HG03354 (cell line): ENCODE measurements around the gene ENPP5.
"Not testable (repeated sequence)": the region's sequence is repeated elsewhere in the genome, so short reads cannot be mapped to it uniquely, and the experiment has no call there.

Source experiments
- ATAC-seq: cut with Tn5 transposase; IDR thresholded peaks from one replicate; pipeline ENCODE4 v1.9.1; 2021; ENCODE audit warnings: mild to moderate bottlenecking; ENCODE audit not compliant: unreplicated experiment, poor library complexity, severe bottlenecking

ENPP5 gene

GRCh38 chr6:46184114-46184513 lies 13.3 kb upstream of the ENPP5 start:
- no peak for ATAC-seq

- ATAC-seq = peak; percentile 60
These were observed 5.2 kb upstream of the ENPP5 start for GRCh38 chr6:46175976-46176375.

GRCh38 chr6:46175446-46175845 lies 4.7 kb upstream of the ENPP5 start:
- ATAC-seq = peak; percentile 84

DNA sequence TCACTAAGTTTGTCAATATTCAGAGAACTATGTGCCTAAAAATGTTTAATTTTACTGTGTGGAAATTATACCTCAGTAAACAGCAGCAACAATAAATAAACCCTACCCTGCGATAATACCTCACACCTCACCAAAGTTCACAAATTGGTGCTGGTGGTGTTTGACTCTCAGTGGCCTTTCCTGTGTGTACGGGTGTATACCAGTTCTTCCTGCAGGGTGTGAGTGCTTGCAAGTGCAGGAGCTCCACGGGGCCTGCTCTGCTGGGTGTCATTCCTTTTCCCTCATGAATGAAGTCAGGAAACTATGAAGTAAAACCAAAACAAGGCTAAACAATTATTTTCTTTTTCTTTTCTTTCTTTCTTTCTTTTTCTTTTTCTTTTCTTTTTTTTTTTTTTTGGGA lies 4.1 kb upstream of the ENPP5 start:
- no peak for ATAC-seq

DNA sequence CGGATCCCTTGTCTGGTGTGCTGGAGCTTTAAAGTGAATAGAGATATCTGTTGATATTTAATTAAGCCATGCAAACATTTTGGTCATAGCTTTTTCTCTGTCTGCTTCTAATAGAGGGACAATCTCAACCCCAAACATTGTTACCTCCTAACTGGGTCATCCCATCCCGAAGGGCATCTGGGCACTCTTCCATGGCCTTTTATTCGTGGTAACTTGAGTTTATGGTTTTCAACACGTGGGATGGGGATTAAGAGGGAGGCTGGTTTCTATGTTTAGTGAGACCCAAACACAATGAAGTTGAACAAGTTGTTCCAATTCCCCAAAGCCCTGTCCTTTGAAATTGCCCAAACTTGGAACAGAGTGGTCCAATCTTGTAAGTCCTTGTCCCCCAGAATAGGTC lies 1.4 kb upstream of the ENPP5 start:
- no peak for ATAC-seq

- no peak for ATAC-seq
These were observed 10.7 kb downstream of the ENPP5 start for GRCh38 chr6:46160102-46160501.

DNA sequence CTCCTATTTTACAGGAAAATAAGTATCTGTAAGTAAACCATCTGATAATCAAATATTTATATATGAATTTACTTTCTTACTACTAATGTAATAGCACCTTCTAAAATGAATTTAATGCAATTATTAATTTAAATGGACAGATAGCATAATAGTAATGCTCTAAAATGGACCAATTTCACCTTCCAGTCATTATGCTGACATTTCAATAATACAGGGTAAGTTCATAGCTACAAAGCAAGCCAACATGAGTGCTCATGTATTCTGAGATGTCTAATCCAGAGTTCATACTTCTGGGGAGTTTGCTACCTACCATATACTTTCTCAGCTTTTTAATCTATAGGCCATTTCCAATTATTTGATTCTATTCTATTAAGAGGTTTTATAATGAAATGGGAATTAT lies 11.6 kb downstream of the ENPP5 start:
- no peak for ATAC-seq

DNA sequence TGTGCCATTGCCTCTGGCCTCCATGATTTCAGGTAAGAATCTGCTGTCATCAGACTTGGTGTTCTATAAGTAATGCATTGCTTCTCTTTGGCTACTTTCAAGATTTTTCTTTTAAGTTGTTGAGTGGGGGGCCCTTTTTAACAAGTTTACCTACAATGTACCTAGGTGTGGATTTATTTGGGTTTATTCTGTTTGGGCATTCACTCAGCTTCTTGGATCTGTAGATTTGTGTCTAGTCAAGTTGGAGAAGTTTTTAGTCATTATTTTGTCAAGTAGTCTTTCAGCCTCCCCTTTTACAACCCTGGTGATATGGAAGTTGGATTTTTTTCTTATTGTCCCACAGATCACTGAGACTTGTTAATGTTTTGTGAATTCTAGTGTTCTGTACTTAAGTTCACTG lies 14.1 kb downstream of the ENPP5 start:
- no peak for ATAC-seq

GRCh38 chr6:46149066-46149465 lies 21.7 kb downstream of the ENPP5 start:
- ATAC-seq = not testable (repeated sequence)

- ATAC-seq = no peak
These were observed 26.5 kb downstream of the ENPP5 start for GRCh38 chr6:46144270-46144669.

DNA sequence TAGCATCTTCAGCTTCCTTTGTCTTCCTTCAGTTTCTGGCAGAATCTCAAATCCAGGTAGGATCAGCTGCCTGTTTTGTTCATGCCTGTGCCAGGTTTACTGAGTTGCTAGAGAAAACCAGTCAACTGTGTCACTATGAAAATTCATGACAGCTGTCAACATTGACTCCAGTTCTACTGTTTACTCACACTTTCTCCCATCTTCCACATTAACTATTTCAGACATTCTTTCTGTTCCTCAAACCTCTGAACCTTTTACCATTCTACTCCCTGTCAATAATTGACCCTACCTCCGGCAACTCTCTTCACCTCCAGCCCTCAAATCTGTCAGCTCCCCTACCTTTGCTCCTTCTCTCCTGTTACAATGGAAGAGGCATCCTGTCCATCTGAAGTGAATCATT lies 32.5 kb downstream of the ENPP5 start:
- ATAC-seq = peak; percentile 89

GRCh38 chr6:46137387-46137786 lies 33.4 kb downstream of the ENPP5 start:
- peak; percentile 50 for ATAC-seq

GRCh38 chr6:46136831-46137230 lies 33.9 kb downstream of the ENPP5 start:
- ATAC-seq = no peak

DNA sequence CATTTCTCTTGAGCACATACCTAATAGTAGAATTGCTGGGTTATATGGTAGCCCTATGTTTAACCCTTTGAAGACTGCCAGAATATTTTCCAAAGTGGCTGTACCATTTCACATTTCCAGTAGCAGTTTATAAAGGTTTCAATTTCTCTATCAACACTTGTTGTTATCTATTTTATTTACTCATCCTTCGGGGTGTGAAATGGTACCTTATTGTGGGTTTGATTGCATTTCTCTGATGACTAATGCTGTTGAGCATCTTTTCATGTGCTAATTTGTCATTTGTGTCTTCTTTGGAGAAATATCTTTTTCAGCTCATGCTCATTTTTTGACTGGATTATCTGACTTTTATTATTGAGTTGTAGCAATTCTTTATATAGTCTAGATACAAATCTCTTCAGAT lies 35.6 kb downstream of the ENPP5 start:
- no peak for ATAC-seq

GRCh38 chr6:46134216-46134615 lies 36.6 kb downstream of the ENPP5 start:
- ATAC-seq = no peak

DNA sequence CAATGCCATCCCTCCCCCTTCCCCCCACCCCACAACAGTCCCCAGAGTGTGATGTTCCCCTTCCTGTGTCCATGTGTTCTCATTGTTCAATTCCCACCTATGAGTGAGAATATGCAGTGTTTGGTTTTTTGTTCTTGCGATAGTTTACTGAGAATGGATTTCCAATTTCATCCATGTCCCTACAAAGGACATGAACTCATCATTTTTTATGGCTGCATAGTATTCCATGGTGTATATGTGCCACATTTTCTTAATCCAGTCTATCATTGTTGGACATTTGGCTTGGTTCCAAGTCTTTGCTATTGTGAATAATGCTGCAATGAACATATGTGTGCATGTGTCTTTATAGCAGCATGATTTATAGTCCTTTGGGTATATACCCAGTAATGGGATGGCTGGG lies 39.5 kb downstream of the ENPP5 start:
- not testable (repeated sequence) for ATAC-seq

DNA sequence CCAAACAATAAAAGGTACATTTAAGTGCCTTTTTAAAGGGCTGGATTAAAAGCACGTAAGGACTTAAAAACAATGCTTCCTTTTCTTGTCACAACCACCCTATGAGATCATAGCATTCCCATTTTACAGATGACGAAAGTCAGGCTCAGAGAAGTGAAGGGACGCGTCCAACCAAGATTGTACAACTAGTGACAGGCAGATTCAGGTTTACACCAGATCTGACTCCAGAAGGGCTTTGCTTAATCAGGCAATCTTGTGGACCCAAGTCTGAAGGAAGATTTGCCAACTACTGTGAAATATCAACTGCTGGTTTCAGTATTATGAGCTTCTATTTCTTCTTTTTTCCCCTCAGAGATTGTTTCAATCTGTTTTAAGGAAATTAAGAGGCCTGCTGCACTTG lies 40.1 kb downstream of the ENPP5 start:
- ATAC-seq = no peak

GRCh38 chr6:46129629-46130511 lies 40.9 kb downstream of the ENPP5 start, which contains the start of gene ENPP4:
ENPP4 (plus strand) TSS chr6:46129989; CDS start chr6:46139584, 9,595 bp downstream.
- peak; percentile 98 for ATAC-seq

- ATAC-seq = peak; percentile 20
These were observed 41.5 kb downstream of the ENPP5 start for GRCh38 chr6:46129291-46129628.

DNA sequence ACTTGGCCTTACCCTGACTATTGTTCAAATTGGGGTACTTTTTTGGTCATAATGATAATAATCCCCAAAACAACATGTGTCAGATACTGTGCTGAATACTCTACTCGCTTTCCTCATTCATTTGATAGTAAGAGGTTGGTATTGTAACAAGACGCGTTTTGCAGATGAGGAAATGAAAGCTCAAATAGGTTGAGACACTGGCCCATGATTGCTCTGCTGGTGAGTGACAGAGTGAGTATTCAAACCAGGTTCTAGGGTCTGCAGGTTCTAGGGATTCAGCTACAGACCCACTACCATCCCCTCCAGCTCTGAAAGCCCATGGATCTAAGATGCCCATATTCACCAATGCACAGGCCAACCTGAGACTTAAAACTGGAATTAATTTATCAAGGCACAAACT lies 42.3 kb downstream of the ENPP5 start:
- no peak for ATAC-seq

DNA sequence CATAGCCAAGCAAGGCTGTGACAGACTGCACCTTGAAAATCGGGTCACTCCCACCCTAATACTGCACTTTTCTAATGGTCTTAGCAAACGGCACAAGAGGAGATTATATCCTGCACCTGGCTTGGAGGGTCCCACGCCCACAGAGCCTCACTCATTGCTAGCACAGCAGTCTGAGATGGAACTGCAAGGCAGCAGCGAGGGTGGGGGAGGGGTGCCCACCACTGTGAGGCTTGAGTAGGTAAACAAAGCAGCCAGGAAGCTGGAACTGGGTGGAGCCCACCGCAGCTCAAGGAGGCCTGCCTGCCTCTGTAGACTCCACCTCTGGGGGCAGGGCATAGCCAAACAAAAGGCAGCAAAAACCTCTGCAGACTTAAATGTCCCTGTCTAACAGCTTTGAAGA lies 51.1 kb downstream of the ENPP5 start:
- ATAC-seq = not testable (repeated sequence)

DNA sequence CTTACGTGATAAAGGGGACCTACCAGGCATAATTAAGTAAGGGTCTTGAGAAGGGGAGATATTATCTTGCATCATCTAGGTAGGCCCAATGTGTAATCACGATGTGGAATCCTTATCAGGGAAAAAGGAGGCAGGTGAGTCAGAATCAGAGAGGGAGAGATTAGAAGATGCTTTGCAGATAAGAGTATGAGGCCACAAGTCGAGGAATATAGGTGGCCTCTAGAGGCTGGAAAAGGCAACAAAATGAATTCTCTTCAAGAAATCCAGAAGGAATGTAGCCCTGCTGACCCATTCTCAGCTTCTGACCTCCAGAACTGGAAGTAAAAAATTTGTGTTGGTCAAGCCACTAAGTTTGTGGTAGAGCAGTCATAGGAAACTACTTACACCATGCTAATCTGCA lies 51.9 kb downstream of the ENPP5 start:
- no peak for ATAC-seq
